GM18951 (cell line): ENCODE results near the gene PABPN1.

Source experiments
- POLR2A ChIP-seq: IDR thresholded peaks from 4 replicates; pipeline ENCODE4 v1.6.1; 2011; ENCODE audit warnings: mild to moderate bottlenecking; ENCODE audit not compliant: insufficient read length, insufficient read depth; ENCODE audit errors: extremely low read depth
- in situ Hi-C: fragments of 300-500 bp; cut with MboI; formaldehyde crosslinking; loops from one replicate; pipeline ENCODE4 v1.12.0; 2022; ENCODE audit warnings: low sequenced_read_pairs, mixed read lengths, inconsistent platforms; ENCODE audit not compliant: unreplicated experiment

PABPN1 gene

DNA sequence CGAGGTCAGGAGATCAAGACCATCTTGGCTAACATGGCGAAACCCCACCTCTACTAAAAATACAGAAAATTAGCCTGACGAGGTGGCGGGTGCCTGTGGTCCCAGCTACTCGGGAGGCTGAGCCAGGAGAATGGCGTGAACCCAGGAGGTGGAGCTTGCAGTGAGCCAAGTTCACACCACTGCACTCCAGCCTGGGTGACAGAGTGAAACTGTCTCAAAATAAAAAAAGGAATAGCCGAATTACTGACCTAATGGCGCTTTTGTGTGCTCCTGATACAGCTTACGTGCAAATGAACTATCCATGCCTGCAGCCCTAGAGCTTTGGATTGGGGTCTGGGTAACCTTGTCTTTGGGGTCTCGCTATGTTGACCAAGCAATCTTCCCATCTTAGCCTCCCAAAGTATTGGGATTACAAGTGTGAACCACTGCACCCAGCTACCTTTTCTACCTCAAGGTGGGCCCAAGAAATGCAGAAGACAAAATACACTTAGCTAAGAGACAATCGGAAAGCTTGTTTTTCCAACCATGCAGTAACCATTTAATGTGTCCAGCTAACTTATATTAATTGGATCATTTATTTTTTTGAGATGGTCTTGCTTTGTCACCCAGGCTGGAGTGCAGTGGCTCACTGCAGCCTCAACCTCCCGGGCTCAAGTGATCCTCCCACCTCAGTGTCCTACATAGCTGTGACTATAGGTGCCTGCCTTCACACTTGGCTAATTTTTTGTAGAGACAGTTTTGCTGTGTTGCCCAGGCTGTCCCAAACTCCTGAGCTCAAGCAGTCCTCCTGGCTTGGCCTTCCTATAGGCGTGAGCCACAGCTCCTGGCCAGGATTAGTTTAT, 5.5 kb downstream of the PABPN1 start:
- no peak for TF ChIP-seq POLR2A
- in situ Hi-C loops = no loop called here

DNA sequence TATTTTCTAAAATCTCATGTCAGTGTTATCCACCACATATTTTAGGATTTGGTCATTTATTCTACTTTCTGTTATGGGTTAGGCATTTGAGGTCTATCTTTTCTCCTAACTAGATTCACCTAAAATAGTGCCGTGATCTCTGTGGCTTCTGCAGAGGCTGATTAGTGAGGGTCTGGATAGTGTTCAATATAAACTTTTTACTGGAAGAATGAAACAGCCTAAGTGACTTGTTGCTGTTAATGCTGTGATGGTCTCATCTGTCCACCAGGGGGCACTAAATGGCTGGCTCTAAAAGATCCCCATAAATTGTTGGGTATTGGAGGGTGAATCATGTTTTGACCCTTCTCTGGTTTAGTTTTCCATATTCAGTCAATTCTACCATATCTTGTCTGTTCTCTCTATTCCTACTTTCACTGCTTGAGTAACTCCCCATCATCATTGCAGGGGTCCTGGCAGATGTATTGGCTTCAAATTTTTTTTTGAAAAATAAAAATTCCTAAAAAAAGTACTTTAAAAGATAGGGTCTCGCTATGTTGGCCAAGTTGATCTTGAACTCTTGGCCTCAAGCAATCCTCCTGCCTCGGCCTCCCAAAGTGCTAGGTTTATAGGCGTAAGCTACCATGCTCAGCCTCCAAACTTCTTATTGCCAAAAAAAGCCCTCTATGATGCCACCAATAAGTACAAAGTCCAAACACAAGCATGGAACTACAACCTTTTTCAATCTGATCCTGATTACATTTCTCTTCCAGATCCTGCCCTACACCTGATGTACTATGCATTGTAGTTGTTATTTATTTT, 6.9 kb downstream of the PABPN1 start:
- in situ Hi-C loops = no loop called here
- no peak for TF ChIP-seq POLR2A

- in situ Hi-C loops = no loop called here
- no peak for TF ChIP-seq POLR2A
Measured at GRCh38 chr14:23335623-23336022, 14.4 kb downstream of the PABPN1 start.

- in situ Hi-C loops = no loop called here
- no peak for TF ChIP-seq POLR2A
Measured at GRCh38 chr14:23339506-23340268, 18.4 kb downstream of the PABPN1 start.

- no peak for TF ChIP-seq POLR2A
- in situ Hi-C loops = no loop called here
Measured at GRCh38 chr14:23344481-23344880, 23.2 kb downstream of the PABPN1 start.

DNA sequence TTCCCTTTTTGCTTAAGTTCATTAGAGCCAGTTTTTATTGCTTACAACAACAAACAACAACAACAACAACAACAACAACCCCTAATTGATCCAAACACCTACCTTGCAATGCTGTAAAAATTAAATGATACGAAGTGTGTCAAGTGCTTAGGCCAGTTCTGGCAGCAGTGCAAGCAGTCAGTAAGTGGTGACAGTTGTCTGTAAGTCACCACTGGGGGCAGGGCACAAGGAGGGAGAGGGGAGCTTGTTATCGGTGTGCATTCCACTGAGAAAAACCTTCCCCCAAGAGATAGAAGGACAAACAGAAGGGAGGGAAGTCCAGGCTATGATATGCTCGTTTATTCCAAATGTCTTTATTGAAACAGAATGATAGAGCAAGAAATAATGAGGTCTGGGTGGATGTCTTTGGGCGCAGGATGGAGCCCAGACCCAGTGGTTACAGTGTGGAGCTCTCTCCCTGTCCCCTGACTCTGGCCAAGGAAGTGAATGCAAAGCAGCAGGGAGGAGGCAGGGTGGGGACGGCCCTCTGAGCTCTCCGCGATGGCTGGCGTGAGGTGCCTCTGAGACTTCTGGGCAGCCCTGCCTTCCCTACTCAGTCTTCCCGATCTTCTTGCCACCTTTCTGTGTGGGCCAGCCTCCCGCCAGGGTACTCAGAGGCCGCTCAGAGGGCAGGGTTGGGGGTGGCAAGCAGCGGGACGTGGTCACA, 24.9 kb downstream of the PABPN1 start:
- TF ChIP-seq POLR2A = no peak
- in situ Hi-C loops = no loop called here

- TF ChIP-seq POLR2A = no peak
Measured at GRCh38 chr14:23346693-23347405, 25.6 kb downstream of the PABPN1 start.

DNA sequence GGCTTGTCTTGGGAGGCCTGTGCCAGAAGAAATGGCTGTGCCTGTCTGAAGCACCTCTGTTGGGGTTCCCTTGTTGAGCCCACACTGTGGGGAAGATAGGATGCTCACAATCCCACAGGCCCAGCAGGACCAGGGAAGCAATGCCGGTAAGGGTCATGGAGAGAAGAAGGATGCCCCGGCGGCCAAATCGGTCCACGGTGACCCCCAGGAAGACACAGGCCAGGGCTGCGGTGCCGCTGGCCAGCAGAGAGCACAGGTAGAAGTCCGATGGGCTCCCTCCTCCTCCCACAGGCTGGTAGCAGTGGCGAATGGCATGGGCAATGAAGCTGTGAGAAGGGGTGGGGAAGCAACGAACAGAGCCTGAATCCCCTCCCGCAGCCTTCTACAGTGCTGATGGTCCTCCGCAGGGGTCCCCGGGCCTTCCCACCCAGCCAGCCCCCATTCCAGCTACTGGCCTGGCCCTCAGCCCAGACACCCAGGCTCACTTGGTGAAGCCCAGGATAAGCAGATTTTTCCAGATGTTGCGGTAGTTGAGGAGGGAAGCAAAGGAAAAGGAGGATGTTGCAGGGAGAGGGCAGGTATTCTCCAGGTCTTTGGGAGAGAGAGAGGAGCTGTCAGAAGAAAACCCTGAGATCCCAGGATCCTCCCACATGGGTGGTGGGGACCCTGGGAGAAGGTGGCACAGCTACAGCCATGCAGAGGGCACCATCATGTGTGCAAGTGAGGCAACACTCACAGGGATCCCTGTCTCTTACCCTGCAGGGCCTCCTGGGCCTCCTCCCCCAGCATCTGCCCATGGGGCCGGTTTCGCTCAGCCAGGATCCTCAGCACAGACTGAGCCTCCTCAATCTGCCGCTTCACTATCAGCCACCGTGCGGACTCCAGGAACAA, 26.4 kb downstream of the PABPN1 start:
- TF ChIP-seq POLR2A = no peak
- in situ Hi-C loops = no loop called here

More at GRCh38 chr14:23346693-23347405, 25.6 kb downstream of the PABPN1 start:
- in situ Hi-C loops = no loop called here

GRCh38 chr14:23348297-23348655, 27.0 kb downstream of the PABPN1 start:
- in situ Hi-C loops = no loop called here
- TF ChIP-seq POLR2A = no peak

DNA sequence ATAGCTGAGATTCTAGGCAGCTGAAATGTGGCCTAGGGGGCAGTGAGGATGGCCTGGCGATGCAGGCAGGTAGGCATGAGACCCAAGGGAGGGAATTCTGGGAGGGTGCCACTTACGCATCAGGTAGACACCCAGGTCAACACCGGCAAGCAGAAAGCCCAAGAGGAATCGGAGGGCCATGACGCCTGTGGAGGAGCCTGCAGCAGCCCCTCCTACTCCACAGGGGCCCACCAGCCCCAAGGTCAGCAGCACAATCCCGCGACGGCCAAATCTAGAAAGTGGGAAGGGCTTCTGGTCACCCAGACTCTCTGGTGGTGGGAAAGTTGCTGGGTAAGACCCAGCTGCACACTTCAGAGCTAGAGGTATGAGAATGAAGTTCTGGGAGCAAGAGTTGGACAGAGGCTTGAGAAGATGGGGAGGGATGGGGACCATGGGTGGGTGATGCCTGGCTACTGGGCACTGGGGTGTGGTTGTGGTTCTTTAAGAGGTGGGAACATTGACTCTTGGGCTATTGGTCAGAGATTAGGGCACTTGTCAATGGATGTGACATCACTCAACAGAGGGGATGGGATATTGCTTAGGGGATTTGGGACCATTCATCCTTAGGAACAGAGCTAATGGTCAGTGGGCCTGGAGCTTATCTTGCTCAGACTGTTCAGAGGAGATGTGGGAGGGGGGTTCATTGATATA, 28.0 kb downstream of the PABPN1 start:
- in situ Hi-C loops = no loop called here

More for the DNA sequence above, 28.0 kb downstream of the PABPN1 start:
- TF ChIP-seq POLR2A = no peak
